ENCODE results near the gene TXNDC2.

DNA sequence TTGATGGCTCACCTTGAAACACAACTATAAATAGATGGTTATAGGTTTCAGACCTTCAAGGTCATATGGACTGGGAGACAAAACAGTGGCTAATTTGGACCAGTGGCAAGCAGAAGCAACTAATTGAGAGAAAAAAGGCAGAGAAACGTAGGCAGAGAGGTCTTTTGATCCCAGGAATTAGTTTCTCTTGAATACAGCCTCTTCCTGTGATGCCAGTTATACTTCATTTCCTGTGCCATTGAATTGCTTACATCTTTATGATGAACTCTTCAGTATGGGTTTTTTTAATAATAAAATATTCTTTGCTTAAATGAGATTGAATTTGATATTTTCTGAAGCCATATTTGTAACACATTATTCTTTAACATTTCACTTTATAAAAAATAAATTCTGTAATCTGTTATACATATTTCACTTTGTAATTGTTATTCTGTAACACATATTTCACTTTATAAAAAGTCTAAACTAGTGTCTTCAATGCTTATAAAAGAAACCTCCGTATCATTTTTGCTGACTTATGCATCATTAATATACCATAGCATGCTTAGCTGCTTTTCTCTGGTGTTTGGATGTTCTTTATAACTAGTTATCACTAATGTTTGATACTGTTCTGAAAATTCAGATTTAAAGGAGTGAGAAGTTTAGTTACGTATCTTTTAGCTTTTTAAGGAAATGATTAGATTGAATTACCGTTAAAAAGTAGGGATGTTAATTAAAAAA is 37.0 kb downstream of the TXNDC2 start:
- TF ChIP-seq, protein P1, sequence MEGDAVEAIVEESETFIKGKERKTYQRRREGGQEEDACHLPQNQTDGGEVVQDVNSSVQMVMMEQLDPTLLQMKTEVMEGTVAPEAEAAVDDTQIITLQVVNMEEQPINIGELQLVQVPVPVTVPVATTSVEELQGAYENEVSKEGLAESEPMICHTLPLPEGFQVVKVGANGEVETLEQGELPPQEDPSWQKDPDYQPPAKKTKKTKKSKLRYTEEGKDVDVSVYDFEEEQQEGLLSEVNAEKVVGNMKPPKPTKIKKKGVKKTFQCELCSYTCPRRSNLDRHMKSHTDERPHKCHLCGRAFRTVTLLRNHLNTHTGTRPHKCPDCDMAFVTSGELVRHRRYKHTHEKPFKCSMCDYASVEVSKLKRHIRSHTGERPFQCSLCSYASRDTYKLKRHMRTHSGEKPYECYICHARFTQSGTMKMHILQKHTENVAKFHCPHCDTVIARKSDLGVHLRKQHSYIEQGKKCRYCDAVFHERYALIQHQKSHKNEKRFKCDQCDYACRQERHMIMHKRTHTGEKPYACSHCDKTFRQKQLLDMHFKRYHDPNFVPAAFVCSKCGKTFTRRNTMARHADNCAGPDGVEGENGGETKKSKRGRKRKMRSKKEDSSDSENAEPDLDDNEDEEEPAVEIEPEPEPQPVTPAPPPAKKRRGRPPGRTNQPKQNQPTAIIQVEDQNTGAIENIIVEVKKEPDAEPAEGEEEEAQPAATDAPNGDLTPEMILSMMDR (conservative IDR thresholded peaks at IDR 0.05): no peak
- no peak for TF ChIP-seq ZFX (IDR thresholded peaks at IDR 0.05)

Measured in C4-2B (cell line).